HepG2 (cell line): ENCODE measurements around the gene SH2D3A. TPM values are rescaled to one million over a fixed set of nuclear protein-coding genes. Genes with fewer than 3 reads are reported as not detected.

Experiments used
- CBX5 ChIP-seq: sonication (generic); formaldehyde crosslinking; IDR thresholded peaks from 2 replicates; pipeline ENCODE4 v1.4.0; 2020; ENCODE audit warnings: missing genetic modification reagents, borderline replicate concordance
- ERF ChIP-seq: IDR thresholded peaks from 2 replicates; pipeline ENCODE4 v1.6.1; 2018; ENCODE audit warnings: missing biosample characterization, missing genetic modification reagents
- GATA4 ChIP-seq: sonication (generic); IDR thresholded peaks from 2 replicates; pipeline ENCODE4 v1.6.1; 2016; ENCODE audit warnings: antibody characterized with exemption, low read depth, borderline replicate concordance
- GFI1 ChIP-seq: sonication (generic); formaldehyde crosslinking; IDR thresholded peaks from 2 replicates; pipeline ENCODE4 v1.5.0; 2020; ENCODE audit warnings: missing genetic modification reagents, mild to moderate bottlenecking, borderline replicate concordance
- HDAC2 ChIP-seq: sonication (generic); formaldehyde crosslinking; IDR thresholded peaks from 2 replicates; pipeline ENCODE4 v1.4.0; 2020; ENCODE audit warnings: missing genetic modification reagents
- HNRNPLL ChIP-seq: fragments of 200-400 bp; formaldehyde crosslinking; IDR thresholded peaks from 2 replicates; pipeline ENCODE4 v1.6.1; 2017; ENCODE audit warnings: mild to moderate bottlenecking, low read depth, low read length; ENCODE audit not compliant: poor library complexity, severe bottlenecking
- MEF2D ChIP-seq: sonication (generic); formaldehyde crosslinking; IDR thresholded peaks from 2 replicates; pipeline ENCODE4 v1.5.1; 2020; ENCODE audit warnings: mild to moderate bottlenecking, missing genetic modification reagents
- NFKBIZ ChIP-seq: IDR thresholded peaks from 2 replicates; pipeline ENCODE4 v1.6.1; 2018; ENCODE audit warnings: missing genetic modification reagents, missing compliant biosample characterization
- PAX8 ChIP-seq: sonication (generic); formaldehyde crosslinking; IDR thresholded peaks from 2 replicates; pipeline ENCODE4 v1.8.0; 2022; ENCODE audit warnings: mild to moderate bottlenecking, missing genetic modification reagents, borderline replicate concordance
- RARA ChIP-seq: IDR thresholded peaks from 2 replicates; pipeline ENCODE4 v1.6.1; 2016; ENCODE audit warnings: missing genetic modification reagents, missing compliant biosample characterization
- SETDB1 ChIP-seq: sonication (generic); formaldehyde crosslinking; IDR thresholded peaks from 2 replicates; pipeline ENCODE4 v1.5.1; 2020; ENCODE audit warnings: missing genetic modification reagents, mild to moderate bottlenecking, borderline replicate concordance
- SNAPC2 ChIP-seq: sonication (generic); formaldehyde crosslinking; IDR thresholded peaks from 2 replicates; pipeline ENCODE4 v1.8.1; 2022; ENCODE audit warnings: mild to moderate bottlenecking, missing genetic modification reagents
- TCF12 ChIP-seq, 2 experiments: fragments of 450-650 bp in 1 of 2; sonication (generic) in 1 of 2; formaldehyde crosslinking in 1 of 2; IDR thresholded peaks; 2 replicates each; pipeline versions ENCODE4 v1.6.1 to v1.8.0; 2017 to 2022; ENCODE audit warnings: antibody characterized with exemption in 1 of 2, mild to moderate bottlenecking in 1 of 2, missing genetic modification reagents in 1 of 2, moderate library complexity in 1 of 2
- ZBTB7B ChIP-seq: sonication (generic); formaldehyde crosslinking; IDR thresholded peaks from 2 replicates; pipeline ENCODE4 v1.4.0; 2020; ENCODE audit warnings: missing genetic modification reagents
- ZFX ChIP-seq: sonication (generic); formaldehyde crosslinking; IDR thresholded peaks from 2 replicates; pipeline ENCODE4 v1.4.0; 2020; ENCODE audit warnings: mild to moderate bottlenecking, low read depth, missing genetic modification reagents, moderate library complexity
- ZNF598 ChIP-seq: sonication (generic); formaldehyde crosslinking; IDR thresholded peaks from 2 replicates; pipeline ENCODE4 v1.5.1; 2020; ENCODE audit warnings: mild to moderate bottlenecking, missing genetic modification reagents, borderline replicate concordance
- polyA plus RNA-seq, 8 experiments: library from polyadenylated mRNA; depleted of rRNA in 3 of 8; stranded (reverse) in 7 of 8; unstranded in 1 of 8; fragments of >200 nt; fragmentation: Illumina TruSeq in 4 of 8; extraction: Trizol in 4 of 8; gene quantifications; 2 replicates each; pipeline versions ENCODE4 v1.2.1 to v1.2.3, GENCODE V29; 2011 to 2016; ENCODE audit warnings: low read depth in 4 of 8, missing spikeins in 1 of 8, mixed read lengths in 1 of 8; ENCODE audit not compliant: insufficient read depth in 1 of 8
- total RNA-seq, 5 experiments: library from RNA; depleted of rRNA; stranded (reverse); fragments of >200 nt; fragmentation: Illumina TruSeq; extraction: Trizol; gene quantifications; 2 replicates each; pipeline ENCODE4 v1.2.3, GENCODE V29; 2016; ENCODE audit warnings: low read depth in 1 of 5
- TF ChIP-seq, protein P1 (sequence below): sonication (generic); formaldehyde crosslinking; IDR thresholded peaks from 2 replicates; pipeline ENCODE4 v1.4.0; 2020; ENCODE audit warnings: mild to moderate bottlenecking, missing genetic modification reagents
- TF ChIP-seq, protein P2 (sequence below): sonication (generic); formaldehyde crosslinking; IDR thresholded peaks from 2 replicates; pipeline ENCODE4 v1.4.0; 2020; ENCODE audit warnings: low read depth, mild to moderate bottlenecking, missing genetic modification reagents
- TF ChIP-seq, protein P3 (sequence below): sonication (generic); formaldehyde crosslinking; IDR thresholded peaks from 2 replicates; pipeline ENCODE4 v1.5.1; 2020; ENCODE audit warnings: mild to moderate bottlenecking, missing genetic modification reagents, borderline replicate concordance
- TF ChIP-seq, protein P4 (sequence below): sonication (generic); formaldehyde crosslinking; IDR thresholded peaks from 2 replicates; pipeline ENCODE4 v1.8.0; 2022; ENCODE audit warnings: missing genetic modification reagents, mild to moderate bottlenecking, borderline replicate concordance
- TF ChIP-seq, protein P5 (sequence below): sonication (generic); formaldehyde crosslinking; IDR thresholded peaks from 2 replicates; pipeline ENCODE4 v1.5.0; 2020; ENCODE audit warnings: mild to moderate bottlenecking, missing genetic modification reagents

Gene SH2D3A
- total and polyA plus RNA-seq, 2 of the 13 experiments (the other 11 are each of a cell fraction or from before 2014, with no cell fraction given), result 1.0 to 2.2 TPM

DNA sequence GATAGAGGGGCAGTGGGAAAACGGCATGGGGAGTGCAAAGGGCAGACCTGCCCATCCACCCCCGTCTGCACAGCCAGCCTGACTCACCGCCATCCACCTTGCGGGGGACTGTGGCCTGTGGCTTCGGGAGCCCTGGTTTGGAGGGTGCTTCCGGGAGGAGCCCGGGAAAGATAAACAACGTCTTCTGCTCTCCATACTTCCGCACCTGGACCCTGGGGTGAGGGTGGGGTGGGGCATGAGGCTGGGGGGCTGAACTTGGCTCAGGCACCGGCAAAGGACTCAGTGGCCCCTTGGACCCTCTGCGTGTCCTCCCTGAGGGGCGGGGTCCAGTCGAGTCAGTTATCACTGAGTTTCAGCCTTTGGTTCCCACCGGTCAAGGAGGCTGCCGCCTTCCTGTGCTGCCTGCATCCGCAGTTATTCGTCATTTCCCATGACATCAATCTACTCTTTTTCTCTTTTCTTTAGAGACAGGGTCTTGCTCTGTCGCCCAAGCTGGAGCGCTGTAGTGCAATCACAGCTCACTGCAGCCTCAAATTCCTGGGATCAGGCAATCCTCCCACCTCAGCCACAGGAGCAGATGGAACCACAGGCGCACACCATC lies 33.0 kb downstream of the SH2D3A start (continued):
- no peak for TF ChIP-seq HNRNPLL
- peak; percentile 82; the same call in 1 of the 2 replicates for TF ChIP-seq GFI1 (CRISPR knock-in tag)
- 0 out of 2 replicates have a peak, but pooled peaks have one; percentile 24 for TF ChIP-seq CBX5 (CRISPR knock-in tag)
- no peak for TF ChIP-seq NFKBIZ (CRISPR knock-in tag)
- TF ChIP-seq, protein P1, sequence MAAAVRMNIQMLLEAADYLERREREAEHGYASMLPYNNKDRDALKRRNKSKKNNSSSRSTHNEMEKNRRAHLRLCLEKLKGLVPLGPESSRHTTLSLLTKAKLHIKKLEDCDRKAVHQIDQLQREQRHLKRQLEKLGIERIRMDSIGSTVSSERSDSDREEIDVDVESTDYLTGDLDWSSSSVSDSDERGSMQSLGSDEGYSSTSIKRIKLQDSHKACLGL, result no peak
- TF ChIP-seq SETDB1 (CRISPR knock-in tag), result no peak
- peak; percentile 77 for TF ChIP-seq ERF (CRISPR knock-in tag)
- no peak for TF ChIP-seq PAX8 (CRISPR knock-in tag)
- no peak for TF ChIP-seq ZNF598 (CRISPR knock-in tag)
- no peak for TF ChIP-seq SNAPC2 (CRISPR knock-in tag)
- TF ChIP-seq, protein P2, sequence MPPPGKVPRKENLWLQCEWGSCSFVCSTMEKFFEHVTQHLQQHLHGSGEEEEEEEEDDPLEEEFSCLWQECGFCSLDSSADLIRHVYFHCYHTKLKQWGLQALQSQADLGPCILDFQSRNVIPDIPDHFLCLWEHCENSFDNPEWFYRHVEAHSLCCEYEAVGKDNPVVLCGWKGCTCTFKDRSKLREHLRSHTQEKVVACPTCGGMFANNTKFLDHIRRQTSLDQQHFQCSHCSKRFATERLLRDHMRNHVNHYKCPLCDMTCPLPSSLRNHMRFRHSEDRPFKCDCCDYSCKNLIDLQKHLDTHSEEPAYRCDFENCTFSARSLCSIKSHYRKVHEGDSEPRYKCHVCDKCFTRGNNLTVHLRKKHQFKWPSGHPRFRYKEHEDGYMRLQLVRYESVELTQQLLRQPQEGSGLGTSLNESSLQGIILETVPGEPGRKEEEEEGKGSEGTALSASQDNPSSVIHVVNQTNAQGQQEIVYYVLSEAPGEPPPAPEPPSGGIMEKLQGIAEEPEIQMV, result no peak
- 0 out of 2 replicates have a peak, but pooled peaks have one; percentile 26 for TF ChIP-seq ZBTB7B
- no peak for TF ChIP-seq GATA4
- TF ChIP-seq, protein P3, sequence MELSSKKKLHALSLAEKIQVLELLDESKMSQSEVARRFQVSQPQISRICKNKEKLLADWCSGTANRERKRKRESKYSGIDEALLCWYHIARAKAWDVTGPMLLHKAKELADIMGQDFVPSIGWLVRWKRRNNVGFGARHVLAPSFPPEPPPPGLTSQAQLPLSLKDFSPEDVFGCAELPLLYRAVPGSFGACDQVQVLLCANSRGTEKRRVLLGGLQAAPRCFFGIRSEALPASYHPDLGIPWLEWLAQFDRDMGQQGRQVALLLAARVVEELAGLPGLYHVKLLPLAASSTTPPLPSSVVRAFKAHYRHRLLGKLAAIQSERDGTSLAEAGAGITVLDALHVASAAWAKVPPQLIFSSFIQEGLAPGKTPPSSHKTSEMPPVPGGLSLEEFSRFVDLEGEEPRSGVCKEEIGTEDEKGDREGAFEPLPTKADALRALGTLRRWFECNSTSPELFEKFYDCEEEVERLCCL, result no peak
- TF ChIP-seq TCF12 (IDR thresholded peaks at IDR 0.05), result no peak
- peak; percentile 45; the same call in 1 of the 2 replicates for TF ChIP-seq TCF12 (CRISPR knock-in tag; IDR thresholded peaks at IDR 0.05)
- 0 out of 2 replicates have a peak, but pooled peaks have one; percentile 40 for TF ChIP-seq MEF2D (CRISPR knock-in tag)
- peak; percentile 78 for TF ChIP-seq RARA
- peak; percentile 57 for TF ChIP-seq HDAC2
- TF ChIP-seq, protein P4, sequence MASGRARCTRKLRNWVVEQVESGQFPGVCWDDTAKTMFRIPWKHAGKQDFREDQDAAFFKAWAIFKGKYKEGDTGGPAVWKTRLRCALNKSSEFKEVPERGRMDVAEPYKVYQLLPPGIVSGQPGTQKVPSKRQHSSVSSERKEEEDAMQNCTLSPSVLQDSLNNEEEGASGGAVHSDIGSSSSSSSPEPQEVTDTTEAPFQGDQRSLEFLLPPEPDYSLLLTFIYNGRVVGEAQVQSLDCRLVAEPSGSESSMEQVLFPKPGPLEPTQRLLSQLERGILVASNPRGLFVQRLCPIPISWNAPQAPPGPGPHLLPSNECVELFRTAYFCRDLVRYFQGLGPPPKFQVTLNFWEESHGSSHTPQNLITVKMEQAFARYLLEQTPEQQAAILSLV (CRISPR knock-in tag), result no peak
- peak; percentile 47 for TF ChIP-seq ZFX (CRISPR knock-in tag)
- TF ChIP-seq, protein P5, sequence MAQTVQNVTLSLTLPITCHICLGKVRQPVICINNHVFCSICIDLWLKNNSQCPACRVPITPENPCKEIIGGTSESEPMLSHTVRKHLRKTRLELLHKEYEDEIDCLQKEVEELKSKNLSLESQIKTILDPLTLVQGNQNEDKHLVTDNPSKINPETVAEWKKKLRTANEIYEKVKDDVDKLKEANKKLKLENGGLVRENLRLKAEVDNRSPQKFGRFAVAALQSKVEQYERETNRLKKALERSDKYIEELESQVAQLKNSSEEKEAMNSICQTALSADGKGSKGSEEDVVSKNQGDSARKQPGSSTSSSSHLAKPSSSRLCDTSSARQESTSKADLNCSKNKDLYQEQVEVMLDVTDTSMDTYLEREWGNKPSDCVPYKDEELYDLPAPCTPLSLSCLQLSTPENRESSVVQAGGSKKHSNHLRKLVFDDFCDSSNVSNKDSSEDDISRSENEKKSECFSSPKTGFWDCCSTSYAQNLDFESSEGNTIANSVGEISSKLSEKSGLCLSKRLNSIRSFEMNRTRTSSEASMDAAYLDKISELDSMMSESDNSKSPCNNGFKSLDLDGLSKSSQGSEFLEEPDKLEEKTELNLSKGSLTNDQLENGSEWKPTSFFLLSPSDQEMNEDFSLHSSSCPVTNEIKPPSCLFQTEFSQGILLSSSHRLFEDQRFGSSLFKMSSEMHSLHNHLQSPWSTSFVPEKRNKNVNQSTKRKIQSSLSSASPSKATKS (CRISPR knock-in tag), result no peak
